HepG2 (cell line): ENCODE data around the gene USP28. TPM values are rescaled to one million over a fixed set of nuclear protein-coding genes. Genes with fewer than 3 reads are reported as not detected.

Experiments used
- AKAP8 ChIP-seq: sonication (generic); formaldehyde crosslinking; IDR thresholded peaks from 2 replicates; pipeline ENCODE4 v1.5.1; 2020; ENCODE audit warnings: mild to moderate bottlenecking, missing genetic modification reagents
- CBFB ChIP-seq: sonication (generic); formaldehyde crosslinking; IDR thresholded peaks from 2 replicates; pipeline ENCODE4 v1.4.0; 2020; ENCODE audit warnings: missing genetic modification reagents
- DPF2 ChIP-seq: sonication (generic); formaldehyde crosslinking; IDR thresholded peaks from 2 replicates; pipeline ENCODE4 v1.4.0; 2020; ENCODE audit warnings: mild to moderate bottlenecking, low read depth, missing genetic modification reagents, borderline replicate concordance
- GATAD2A ChIP-seq: IDR thresholded peaks from 2 replicates; pipeline ENCODE4 v1.6.1; 2016
- HMGXB4 ChIP-seq, 2 experiments: sonication (generic) in 1 of 2; formaldehyde crosslinking in 1 of 2; IDR thresholded peaks; 2 replicates each; pipeline versions ENCODE4 v1.4.0 to v1.6.1; 2018 to 2020; ENCODE audit warnings: missing genetic modification reagents in 2 of 2, borderline replicate concordance in 1 of 2, low read depth in 1 of 2, mild to moderate bottlenecking in 1 of 2, missing biosample characterization in 1 of 2
- IRF1 ChIP-seq: sonication (generic); formaldehyde crosslinking; IDR thresholded peaks from 2 replicates; pipeline ENCODE4 v1.4.0; 2020; ENCODE audit warnings: low read depth, mild to moderate bottlenecking, missing genetic modification reagents
- MED1 ChIP-seq: sonication (generic); formaldehyde crosslinking; IDR thresholded peaks from 2 replicates; pipeline ENCODE4 v1.4.0; 2020; ENCODE audit warnings: missing genetic modification reagents
- PHF20 ChIP-seq: sonication (generic); formaldehyde crosslinking; IDR thresholded peaks from 2 replicates; pipeline ENCODE4 v1.5.0; 2020; ENCODE audit warnings: mild to moderate bottlenecking, missing genetic modification reagents
- PRMT3 ChIP-seq: sonication (generic); formaldehyde crosslinking; IDR thresholded peaks from 2 replicates; pipeline ENCODE4 v1.8.1; 2022; ENCODE audit warnings: low read depth, mild to moderate bottlenecking, moderate library complexity, missing genetic modification reagents, borderline replicate concordance
- RERE ChIP-seq: IDR thresholded peaks from 2 replicates; pipeline ENCODE4 v1.6.1; 2016; ENCODE audit warnings: low read depth, missing genetic modification reagents, missing compliant biosample characterization
- SPEN ChIP-seq: sonication (generic); formaldehyde crosslinking; IDR thresholded peaks from 2 replicates; pipeline ENCODE4 v1.5.1; 2020; ENCODE audit warnings: low read depth, mild to moderate bottlenecking, missing genetic modification reagents
- SRF ChIP-seq: IDR thresholded peaks from 2 replicates; pipeline ENCODE4 v1.6.1; 2011; ENCODE audit warnings: mild to moderate bottlenecking, low read depth, low read length, moderate library complexity
- THYN1 ChIP-seq: sonication (generic); formaldehyde crosslinking; IDR thresholded peaks from 2 replicates; pipeline ENCODE4 v1.8.1; 2023; ENCODE audit warnings: low read depth, mild to moderate bottlenecking, moderate library complexity, missing genetic modification reagents, borderline replicate concordance
- ZFP90 ChIP-seq: sonication (generic); formaldehyde crosslinking; IDR thresholded peaks from 2 replicates; pipeline ENCODE4 v1.8.0; 2022; ENCODE audit warnings: missing genetic modification reagents, mild to moderate bottlenecking, inconsistent platforms, borderline replicate concordance
- ZKSCAN1 ChIP-seq: fragments of 150-350 bp; IDR thresholded peaks from 2 replicates; pipeline ENCODE4 v1.6.1; 2014; ENCODE audit warnings: low read length
- ZMYM3 ChIP-seq: sonication (generic); formaldehyde crosslinking; IDR thresholded peaks from 2 replicates; pipeline ENCODE4 v1.5.1; 2020; ENCODE audit warnings: mild to moderate bottlenecking, missing genetic modification reagents
- ZNF124 ChIP-seq: sonication (generic); formaldehyde crosslinking; IDR thresholded peaks from 2 replicates; pipeline ENCODE4 v1.4.0; 2020; ENCODE audit warnings: missing genetic modification reagents
- ZNF160 ChIP-seq: sonication (generic); formaldehyde crosslinking; IDR thresholded peaks from 2 replicates; pipeline ENCODE4 v1.8.0; 2022; ENCODE audit warnings: mild to moderate bottlenecking, inconsistent platforms, missing genetic modification reagents
- ZNF510 ChIP-seq: sonication (generic); formaldehyde crosslinking; IDR thresholded peaks from 2 replicates; pipeline ENCODE4 v1.4.0; 2020; ENCODE audit warnings: low read depth, mild to moderate bottlenecking, missing genetic modification reagents
- ZNF570 ChIP-seq: sonication (generic); formaldehyde crosslinking; IDR thresholded peaks from 2 replicates; pipeline ENCODE4 v1.4.0; 2020; ENCODE audit warnings: mild to moderate bottlenecking, missing genetic modification reagents, borderline replicate concordance
- ZNF670 ChIP-seq: sonication (generic); formaldehyde crosslinking; IDR thresholded peaks from 2 replicates; pipeline ENCODE4 v1.8.0; 2022; ENCODE audit warnings: mild to moderate bottlenecking, missing genetic modification reagents, borderline replicate concordance
- ZSCAN31 ChIP-seq: sonication (generic); formaldehyde crosslinking; IDR thresholded peaks from 2 replicates; pipeline ENCODE4 v1.5.0; 2020; ENCODE audit warnings: low read depth, mild to moderate bottlenecking, missing genetic modification reagents
- polyA plus RNA-seq, 8 experiments: library from polyadenylated mRNA; depleted of rRNA in 3 of 8; stranded (reverse) in 7 of 8; unstranded in 1 of 8; fragments of >200 nt; fragmentation: Illumina TruSeq in 4 of 8; extraction: Trizol in 4 of 8; gene quantifications; 2 replicates each; pipeline versions ENCODE4 v1.2.1 to v1.2.3, GENCODE V29; 2011 to 2016; ENCODE audit warnings: low read depth in 4 of 8, missing spikeins in 1 of 8, mixed read lengths in 1 of 8; ENCODE audit not compliant: insufficient read depth in 1 of 8
- total RNA-seq, 5 experiments: library from RNA; depleted of rRNA; stranded (reverse); fragments of >200 nt; fragmentation: Illumina TruSeq; extraction: Trizol; gene quantifications; 2 replicates each; pipeline ENCODE4 v1.2.3, GENCODE V29; 2016; ENCODE audit warnings: low read depth in 1 of 5

The USP28 gene
- total and polyA plus RNA-seq, 2 of the 13 experiments (the other 11 are each of a cell fraction or from before 2014, with no cell fraction given) = 29.6 to 34.3 TPM

- TF ChIP-seq MED1 (CRISPR knock-in tag) (peak; percentile 66; the same call in 1 of the 2 replicates), DPF2 (no peak), RERE (CRISPR knock-in tag) (no peak), ZNF124 (CRISPR knock-in tag) (peak; percentile 71; the same call in 1 of the 2 replicates), IRF1 (CRISPR knock-in tag) (no peak; the same call in 1 of the 2 replicates), AKAP8 (CRISPR knock-in tag) (no peak), ZNF570 (CRISPR knock-in tag) (no peak), HMGXB4 (CRISPR knock-in tag; IDR thresholded peaks at IDR 0.05; ENCODE audit: borderline replicate concordance in 1 of 2, low read depth in 1 of 2) (peak; percentile 88 to 92), GATAD2A (CRISPR knock-in tag) (peak; percentile 28; the same call in 1 of the 2 replicates), CBFB (CRISPR knock-in tag) (0 out of 2 replicates have a peak, but pooled peaks have one; percentile 53), ZMYM3 (no peak), ZFP90 (peak; percentile 79), ZKSCAN1 (no peak), ZSCAN31 (peak; percentile 57; the same call in 1 of the 2 replicates), THYN1 (CRISPR knock-in tag) (no peak), ZNF670 (CRISPR knock-in tag) (peak; percentile 46; the same call in 1 of the 2 replicates), PRMT3 (CRISPR knock-in tag) (no peak), ZNF160 (0 out of 2 replicates have a peak, but pooled peaks have one; percentile 28), SPEN (CRISPR knock-in tag) (peak; percentile 94), PHF20 (CRISPR knock-in tag) (peak; percentile 79), SRF (0 out of 2 replicates have a peak, but pooled peaks have one; percentile 40), ZNF510 (CRISPR knock-in tag) (no peak)
Measured at GRCh38 chr11:113773416-113774173, 101.8 kb downstream of the USP28 start, which contains the start of gene ZW10 (continued).
